ENCODE data around the gene GRIK2.

GRIK2 gene

DNA sequence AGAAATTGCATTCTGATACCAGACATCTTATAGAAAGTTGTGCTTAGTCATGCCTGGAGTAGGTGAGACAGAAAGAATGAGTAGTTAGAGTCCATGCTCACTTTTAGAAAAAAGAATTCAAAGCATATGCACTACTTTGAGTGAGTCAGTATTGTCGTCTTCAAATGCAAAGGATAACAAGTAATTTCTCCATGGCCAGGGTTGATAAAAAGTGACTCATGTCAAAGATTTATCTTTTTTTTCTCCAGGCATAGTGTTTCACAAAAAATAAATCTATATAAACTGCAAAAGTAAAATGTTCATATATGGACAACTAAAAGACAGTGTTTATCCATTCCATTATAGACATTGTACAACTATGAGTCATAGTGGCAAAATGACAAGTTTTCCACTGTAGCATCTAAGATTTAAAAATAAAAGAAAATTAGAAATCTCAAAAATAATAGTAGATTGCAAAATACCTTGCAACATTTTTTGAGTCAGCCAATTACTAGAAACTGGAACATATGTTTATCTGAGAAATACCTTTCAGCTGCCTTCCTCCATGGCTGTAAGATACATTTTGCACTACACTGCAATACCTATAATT is 329.6 kb downstream of the GRIK2 start:
- no peak overlapping the region for H3K18ac ChIP-seq (ENCODE audit: low read length)
- no peaks in the 10 kb centered on the region for H3K27me3 ChIP-seq (ENCODE audit: insufficient read depth, low read length)
- no peak overlapping the region for H2BK120ac ChIP-seq (ENCODE audit: insufficient read depth, low read length, poor library complexity)
- no peak overlapping the region for H2AFZ ChIP-seq (ENCODE audit: insufficient read depth, low read length, poor library complexity)
- no peaks in the 10 kb centered on the region for H3K79me1 ChIP-seq (ENCODE audit: low read length)
- H3K4me2 ChIP-seq (ENCODE audit: low read length) = no peak overlapping the region
- no peak overlapping the region for H4K91ac ChIP-seq (ENCODE audit: low read depth, low read length)
- no peaks in the 10 kb centered on the region for H3K4me1 ChIP-seq (ENCODE audit: control insufficient read depth in 1 of 2, insufficient read depth in 2 of 2, low read length in 2 of 2)
- WGBS (ENCODE audit: extremely low coverage, insufficient coverage, insufficient read length) = no CpG with 5 or more reads among the region's 1 CpG
- H3K4me3 ChIP-seq (ENCODE audit: low read depth, low read length) = no peak overlapping the region
- H3K14ac ChIP-seq (ENCODE audit: low read length) = no peak overlapping the region
- H2BK5ac ChIP-seq (ENCODE audit: low read depth, low read length, poor library complexity) = no peak overlapping the region
- H3K36me3 ChIP-seq (ENCODE audit: control insufficient read depth in 1 of 2, insufficient read depth in 2 of 2, low read length in 2 of 2) = no peaks in the 10 kb centered on the region
- DNase-seq = peak; percentile 2 to 53
- no peak overlapping the region for H2AK5ac ChIP-seq (ENCODE audit: low read length)
- H3K9me3 ChIP-seq (ENCODE audit: insufficient read depth, low read depth, low read length) = no peaks in the 10 kb centered on the region
- no peak overlapping the region for H3K9ac ChIP-seq (ENCODE audit: low read length)
- no peak overlapping the region for H3K4ac ChIP-seq (ENCODE audit: low read depth, low read length)
- H3K27ac ChIP-seq (ENCODE audit: low read depth, low read length) = no peak overlapping the region
- no peak overlapping the region for H3K23ac ChIP-seq (ENCODE audit: low read length)
- no peaks in the 10 kb centered on the region for H3K79me2 ChIP-seq (ENCODE audit: control insufficient read depth, insufficient read depth, low read length, poor library complexity)
- H4K8ac ChIP-seq (ENCODE audit: low read depth, low read length) = no peak overlapping the region
- H2BK12ac ChIP-seq (ENCODE audit: low read length) = no peak overlapping the region
- no peak overlapping the region for H4K12ac ChIP-seq (ENCODE audit: low read depth, low read length)

DNA sequence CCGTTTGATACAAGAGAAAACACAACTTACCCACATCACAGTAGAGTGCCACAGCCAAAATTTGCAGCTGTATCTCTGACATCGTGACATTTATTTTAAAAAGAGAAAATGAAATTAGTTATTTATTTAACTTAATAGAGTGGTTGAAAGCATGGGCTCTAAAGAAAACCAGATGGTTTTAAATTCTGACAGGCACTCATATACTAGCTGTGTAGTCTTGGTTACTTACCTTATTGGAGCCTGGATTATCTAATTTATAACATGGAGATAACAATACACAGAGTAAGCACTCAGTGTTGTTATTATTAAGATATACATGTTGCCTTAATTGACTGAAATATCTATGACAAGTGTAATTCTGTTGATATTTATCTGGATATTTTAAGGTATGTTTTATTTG is 334.9 kb downstream of the GRIK2 start:
- no peak overlapping the region for H2AFZ ChIP-seq (ENCODE audit: insufficient read depth, low read length, poor library complexity)
- no peaks in the 10 kb centered on the region for H3K79me1 ChIP-seq (ENCODE audit: low read length)
- DNase-seq = no peak
- no peak overlapping the region for H4K8ac ChIP-seq (ENCODE audit: low read depth, low read length)
- no peaks in the 10 kb centered on the region for H3K79me2 ChIP-seq (ENCODE audit: control insufficient read depth, insufficient read depth, low read length, poor library complexity)
- no peak overlapping the region for H3K14ac ChIP-seq (ENCODE audit: low read length)
- no peak overlapping the region for H4K91ac ChIP-seq (ENCODE audit: low read depth, low read length)
- no peak overlapping the region for H2AK5ac ChIP-seq (ENCODE audit: low read length)
- no peaks in the 10 kb centered on the region for H3K36me3 ChIP-seq (ENCODE audit: control insufficient read depth in 1 of 2, insufficient read depth in 2 of 2, low read length in 2 of 2)
- no peaks in the 10 kb centered on the region for H3K4me1 ChIP-seq (ENCODE audit: control insufficient read depth in 1 of 2, insufficient read depth in 2 of 2, low read length in 2 of 2)
- WGBS (ENCODE audit: extremely low coverage, insufficient coverage, insufficient read length) = no CpG with 5 or more reads among the region's 2 CpGs
- H2BK12ac ChIP-seq (ENCODE audit: low read length) = no peak overlapping the region
- H2BK5ac ChIP-seq (ENCODE audit: low read depth, low read length, poor library complexity) = no peak overlapping the region
- no peaks in the 10 kb centered on the region for H3K27me3 ChIP-seq (ENCODE audit: insufficient read depth, low read length)
- H3K23ac ChIP-seq (ENCODE audit: low read length) = no peak overlapping the region
- no peak overlapping the region for H3K18ac ChIP-seq (ENCODE audit: low read length)
- H3K4me2 ChIP-seq (ENCODE audit: low read length) = no peak overlapping the region
- no peaks in the 10 kb centered on the region for H3K9me3 ChIP-seq (ENCODE audit: insufficient read depth, low read depth, low read length)
- no peak overlapping the region for H3K9ac ChIP-seq (ENCODE audit: low read length)
- no peak overlapping the region for H3K27ac ChIP-seq (ENCODE audit: low read depth, low read length)
- no peak overlapping the region for H3K4me3 ChIP-seq (ENCODE audit: low read depth, low read length)
- H4K12ac ChIP-seq (ENCODE audit: low read depth, low read length) = no peak overlapping the region
- H2BK120ac ChIP-seq (ENCODE audit: insufficient read depth, low read length, poor library complexity) = no peak overlapping the region
- no peak overlapping the region for H3K4ac ChIP-seq (ENCODE audit: low read depth, low read length)

DNA sequence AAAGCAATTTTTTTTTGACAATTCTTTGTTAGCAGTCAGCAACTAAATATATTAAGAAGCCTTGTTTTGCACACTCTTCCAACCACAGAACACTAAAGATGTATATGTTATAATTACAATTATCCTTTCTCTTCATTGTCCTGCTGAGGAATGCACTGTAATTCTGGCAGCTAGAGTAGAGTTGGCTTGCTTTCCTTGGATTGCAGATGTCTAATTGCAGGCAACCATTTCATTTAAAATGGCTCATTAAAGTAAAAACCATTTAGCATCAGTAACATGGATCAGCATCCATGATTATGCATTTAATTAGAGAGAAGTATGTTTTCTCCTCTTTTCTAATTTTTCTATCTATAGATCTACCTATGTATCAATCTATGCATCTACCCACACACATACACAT is 335.4 kb downstream of the GRIK2 start:
- Histone ChIP-seq H3K4me3 (ENCODE audit: low read depth, low read length) (no peak overlapping the region), H3K27ac (ENCODE audit: low read depth, low read length) (no peak overlapping the region), H2BK12ac (ENCODE audit: low read length) (no peak overlapping the region), H3K79me1 (ENCODE audit: low read length) (no peaks in the 10 kb centered on the region), H3K79me2 (ENCODE audit: control insufficient read depth, insufficient read depth, low read length, poor library complexity) (no peaks in the 10 kb centered on the region), H3K4me1 (ENCODE audit: control insufficient read depth in 1 of 2, insufficient read depth in 2 of 2, low read length in 2 of 2) (no peaks in the 10 kb centered on the region), H3K27me3 (ENCODE audit: insufficient read depth, low read length) (no peaks in the 10 kb centered on the region), H3K9ac (ENCODE audit: low read length) (no peak overlapping the region), H2AK5ac (ENCODE audit: low read length) (no peak overlapping the region), H2AFZ (ENCODE audit: insufficient read depth, low read length, poor library complexity) (no peak overlapping the region), H4K91ac (ENCODE audit: low read depth, low read length) (no peak overlapping the region), H3K14ac (ENCODE audit: low read length) (no peak overlapping the region), H3K4me2 (ENCODE audit: low read length) (no peak overlapping the region), H3K23ac (ENCODE audit: low read length) (no peak overlapping the region), H3K18ac (ENCODE audit: low read length) (no peak overlapping the region), H4K8ac (ENCODE audit: low read depth, low read length) (no peak overlapping the region), H3K36me3 (ENCODE audit: control insufficient read depth in 1 of 2, insufficient read depth in 2 of 2, low read length in 2 of 2) (no peaks in the 10 kb centered on the region), H3K9me3 (ENCODE audit: insufficient read depth, low read depth, low read length) (no peaks in the 10 kb centered on the region), H2BK120ac (ENCODE audit: insufficient read depth, low read length, poor library complexity) (no peak overlapping the region), H2BK5ac (ENCODE audit: low read depth, low read length, poor library complexity) (no peak overlapping the region), H3K4ac (ENCODE audit: low read depth, low read length) (no peak overlapping the region), H4K12ac (ENCODE audit: low read depth, low read length) (no peak overlapping the region)
- DNase-seq = no peak

DNA sequence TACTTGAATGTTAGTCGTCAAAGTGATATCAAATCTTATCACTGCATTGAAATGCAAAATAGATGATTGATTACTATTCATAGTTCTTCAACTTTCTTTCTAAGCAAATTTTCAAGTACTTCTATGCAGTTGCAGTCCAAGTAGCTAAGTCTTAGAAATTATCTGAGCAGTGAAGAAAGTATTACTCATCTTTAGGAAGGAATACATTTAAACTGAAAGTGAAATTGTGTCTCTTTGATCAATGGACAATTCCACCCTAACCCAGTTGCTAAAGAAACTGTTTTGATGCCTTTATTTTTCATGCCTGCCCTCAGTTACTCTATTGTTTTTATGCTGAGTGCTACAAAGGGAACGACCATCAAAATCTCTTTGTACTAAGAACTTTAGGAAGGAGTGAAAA is 337.4 kb downstream of the GRIK2 start:
- no CpG with 5 or more reads among the region's 2 CpGs for WGBS (ENCODE audit: extremely low coverage, insufficient coverage, insufficient read length)

More for the DNA sequence above, 337.4 kb downstream of the GRIK2 start:
- Histone ChIP-seq H3K9me3 (ENCODE audit: insufficient read depth, low read depth, low read length) (no peaks in the 10 kb centered on the region), H2BK5ac (ENCODE audit: low read depth, low read length, poor library complexity) (no peak overlapping the region), H3K27me3 (ENCODE audit: insufficient read depth, low read length) (no peaks in the 10 kb centered on the region), H3K27ac (ENCODE audit: low read depth, low read length) (no peak overlapping the region), H3K4me1 (ENCODE audit: control insufficient read depth in 1 of 2, insufficient read depth in 2 of 2, low read length in 2 of 2) (no peaks in the 10 kb centered on the region), H3K14ac (ENCODE audit: low read length) (no peak overlapping the region), H2BK120ac (ENCODE audit: insufficient read depth, low read length, poor library complexity) (no peak overlapping the region), H3K79me1 (ENCODE audit: low read length) (no peaks in the 10 kb centered on the region), H2AK5ac (ENCODE audit: low read length) (no peak overlapping the region), H4K8ac (ENCODE audit: low read depth, low read length) (no peak overlapping the region), H2AFZ (ENCODE audit: insufficient read depth, low read length, poor library complexity) (no peak overlapping the region), H3K4me3 (ENCODE audit: low read depth, low read length) (no peak overlapping the region), H3K36me3 (ENCODE audit: control insufficient read depth in 1 of 2, insufficient read depth in 2 of 2, low read length in 2 of 2) (no peaks in the 10 kb centered on the region), H3K79me2 (ENCODE audit: control insufficient read depth, insufficient read depth, low read length, poor library complexity) (no peaks in the 10 kb centered on the region), H3K4me2 (ENCODE audit: low read length) (no peak overlapping the region), H3K23ac (ENCODE audit: low read length) (no peak overlapping the region), H3K9ac (ENCODE audit: low read length) (no peak overlapping the region), H2BK12ac (ENCODE audit: low read length) (no peak overlapping the region), H3K18ac (ENCODE audit: low read length) (no peak overlapping the region), H4K12ac (ENCODE audit: low read depth, low read length) (no peak overlapping the region), H4K91ac (ENCODE audit: low read depth, low read length) (no peak overlapping the region), H3K4ac (ENCODE audit: low read depth, low read length) (no peak overlapping the region)
- DNase-seq = no peak

Measured in trophoblast cell (in vitro differentiated cells and primary cell).